Kidney epithelial cell (primary cell): ENCODE measurements around the gene IGSF9. TPM values are rescaled to one million over a fixed set of nuclear protein-coding genes. Genes with fewer than 3 reads are reported as not detected.

Source experiments
- DNase-seq: peaks from one replicate; pipeline ENCODE4 v3.0.0-alpha.2; 2010; ENCODE audit warnings: low read depth
- H3K27me3 ChIP-seq: 2 replicates; pipeline ENCODE4 v1.6.0; 2011; ENCODE audit warnings: low read length; ENCODE audit not compliant: control insufficient read depth, insufficient read depth
- H3K36me3 ChIP-seq: 2 replicates; pipeline ENCODE4 v1.5.1; 2011; ENCODE audit warnings: low read length; ENCODE audit not compliant: control insufficient read depth, insufficient read depth
- H3K4me3 ChIP-seq: 2 replicates; pipeline ENCODE4 v1.5.1; 2011; ENCODE audit warnings: low read depth, mild to moderate bottlenecking, control low read depth, low read length
- CTCF ChIP-seq: IDR thresholded peaks from 2 replicates; pipeline ENCODE4 v1.5.1; 2011; ENCODE audit warnings: mild to moderate bottlenecking, moderate library complexity, low read length, control low read depth, inconsistent platforms; ENCODE audit not compliant: insufficient read depth, poor library complexity, severe bottlenecking
- total RNA-seq: library from RNA; depleted of rRNA; stranded (reverse); fragments of >200 nt; gene quantifications from 2 replicates; pipeline ENCODE4 v1.2.3, GENCODE V29; 2015

IGSF9 gene
- total RNA-seq, 1 donor from 2014 or later = 1.7 TPM

- no peaks in the 10 kb centered on the region for H3K27me3 ChIP-seq
- peaks cover 4% of the 10 kb centered on the region for H3K36me3 ChIP-seq
- TF ChIP-seq CTCF = no peak
- no peak for DNase-seq
- no peak overlapping the region for H3K4me3 ChIP-seq
Measured at GRCh38 chr1:159920202-159920601, 25.2 kb downstream of the IGSF9 start.

- no peak for TF ChIP-seq CTCF
- no peak overlapping the region for H3K4me3 ChIP-seq
- peaks cover 4% of the 10 kb centered on the region for H3K36me3 ChIP-seq
- H3K27me3 ChIP-seq = no peaks in the 10 kb centered on the region
- no peak for DNase-seq
Measured at GRCh38 chr1:159919236-159919865, 26.1 kb downstream of the IGSF9 start.

GRCh38 chr1:159918352-159919200, 26.8 kb downstream of the IGSF9 start:
- no peak for DNase-seq

GRCh38 chr1:159917533-159918351, 27.7 kb downstream of the IGSF9 start:
- no peaks in the 10 kb centered on the region for H3K27me3 ChIP-seq
- no peak for TF ChIP-seq CTCF
- H3K36me3 ChIP-seq = peaks cover 4% of the 10 kb centered on the region
- no peak for DNase-seq
- no peak overlapping the region for H3K4me3 ChIP-seq

More at GRCh38 chr1:159918352-159919200, 26.8 kb downstream of the IGSF9 start:
- no peak for TF ChIP-seq CTCF
- Histone ChIP-seq H3K4me3 (no peak overlapping the region), H3K27me3 (no peaks in the 10 kb centered on the region), H3K36me3 (peaks cover 4% of the 10 kb centered on the region)

GRCh38 chr1:159916242-159917051, 29.0 kb downstream of the IGSF9 start:
- DNase-seq = no peak
- Histone ChIP-seq H3K27me3 (no peaks in the 10 kb centered on the region), H3K4me3 (no peak overlapping the region), H3K36me3 (peaks cover 4% of the 10 kb centered on the region)
- TF ChIP-seq CTCF = no peak
